Measurements from ENCODE around the gene WFDC2. TPM values are rescaled to one million over a fixed set of nuclear protein-coding genes. Genes with fewer than 3 reads are reported as not detected.

The WFDC2 gene
- total and polyA plus RNA-seq, 2 of the 13 experiments (the other 11 are each of a cell fraction or from before 2014, with no cell fraction given), result 0.33 TPM; not detected in 1

- TF ChIP-seq ZNF770 (CRISPR knock-in tag; IDR thresholded peaks at IDR 0.05) (no peak), U2AF2 (IDR thresholded peaks at IDR 0.05; ENCODE audit: low read depth, low read length) (no peak), AFF4 (CRISPR knock-in tag; IDR thresholded peaks at IDR 0.05) (no peak), ZNF12 (CRISPR knock-in tag; IDR thresholded peaks at IDR 0.05) (no peak), GPBP1L1 (CRISPR knock-in tag; IDR thresholded peaks at IDR 0.05) (no peak), ZFP37 (CRISPR knock-in tag; IDR thresholded peaks at IDR 0.05; ENCODE audit: borderline replicate concordance) (no peak), IRF2 (CRISPR knock-in tag; IDR thresholded peaks at IDR 0.05) (no peak), ZNF614 (CRISPR knock-in tag; IDR thresholded peaks at IDR 0.05; ENCODE audit: borderline replicate concordance) (no peak), ZSCAN30 (CRISPR knock-in tag; IDR thresholded peaks at IDR 0.05) (no peak; the same call in 1 of the 2 replicates), MLLT10 (CRISPR knock-in tag; IDR thresholded peaks at IDR 0.05) (no peak), HOXD1 (CRISPR knock-in tag; IDR thresholded peaks at IDR 0.05) (no peak), ZNF570 (CRISPR knock-in tag; IDR thresholded peaks at IDR 0.05; ENCODE audit: borderline replicate concordance) (no peak), ATF3 (CRISPR knock-in tag; IDR thresholded peaks at IDR 0.05) (no peak), ETV5 (CRISPR knock-in tag; IDR thresholded peaks at IDR 0.05; ENCODE audit: borderline replicate concordance) (0 out of 2 replicates have a peak, but pooled peaks have one; percentile 31), ZNF646 (CRISPR knock-in tag; IDR thresholded peaks at IDR 0.05) (no peak)
Observed at GRCh38 chr20:45470262-45470931, 844 bp downstream of the WFDC2 start (continued).

Measured in HepG2 (cell line).